NCI-H524 (cell line): ENCODE measurements around the gene NAPA.
"Not testable (repeated sequence)": the region's sequence is repeated elsewhere in the genome, so short reads cannot be mapped to it uniquely, and the experiment has no call there.

ENCODE experiments used
- DNase-seq, 2 experiments: peaks; one replicate each; lab custom pipeline; 2025; lab: John Stamatoyannopoulos, UW

The NAPA gene

GRCh38 chr19:47486220-47486619 is 28.6 kb downstream of the NAPA start:
- DNase-seq = not testable (repeated sequence)

DNA sequence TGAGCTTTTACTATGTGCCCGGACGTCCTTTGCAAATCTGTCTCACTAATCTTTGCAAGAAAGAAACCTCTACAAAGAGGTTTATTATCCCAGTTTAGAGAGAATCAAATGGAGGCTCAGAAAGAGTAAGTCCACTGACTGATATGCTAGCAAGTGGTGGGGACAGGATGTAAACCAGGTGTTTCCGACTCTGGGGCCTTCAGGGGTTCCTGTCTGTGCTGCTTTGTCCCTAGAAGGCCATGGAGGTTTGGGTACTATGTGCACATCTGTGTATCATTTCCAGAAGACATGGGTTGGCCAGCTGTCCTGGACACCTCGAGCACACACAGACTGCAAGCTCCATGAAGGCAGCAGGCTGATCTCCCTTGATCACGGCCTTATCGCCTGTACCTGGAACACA is 29.7 kb downstream of the NAPA start:
- no peak for DNase-seq

DNA sequence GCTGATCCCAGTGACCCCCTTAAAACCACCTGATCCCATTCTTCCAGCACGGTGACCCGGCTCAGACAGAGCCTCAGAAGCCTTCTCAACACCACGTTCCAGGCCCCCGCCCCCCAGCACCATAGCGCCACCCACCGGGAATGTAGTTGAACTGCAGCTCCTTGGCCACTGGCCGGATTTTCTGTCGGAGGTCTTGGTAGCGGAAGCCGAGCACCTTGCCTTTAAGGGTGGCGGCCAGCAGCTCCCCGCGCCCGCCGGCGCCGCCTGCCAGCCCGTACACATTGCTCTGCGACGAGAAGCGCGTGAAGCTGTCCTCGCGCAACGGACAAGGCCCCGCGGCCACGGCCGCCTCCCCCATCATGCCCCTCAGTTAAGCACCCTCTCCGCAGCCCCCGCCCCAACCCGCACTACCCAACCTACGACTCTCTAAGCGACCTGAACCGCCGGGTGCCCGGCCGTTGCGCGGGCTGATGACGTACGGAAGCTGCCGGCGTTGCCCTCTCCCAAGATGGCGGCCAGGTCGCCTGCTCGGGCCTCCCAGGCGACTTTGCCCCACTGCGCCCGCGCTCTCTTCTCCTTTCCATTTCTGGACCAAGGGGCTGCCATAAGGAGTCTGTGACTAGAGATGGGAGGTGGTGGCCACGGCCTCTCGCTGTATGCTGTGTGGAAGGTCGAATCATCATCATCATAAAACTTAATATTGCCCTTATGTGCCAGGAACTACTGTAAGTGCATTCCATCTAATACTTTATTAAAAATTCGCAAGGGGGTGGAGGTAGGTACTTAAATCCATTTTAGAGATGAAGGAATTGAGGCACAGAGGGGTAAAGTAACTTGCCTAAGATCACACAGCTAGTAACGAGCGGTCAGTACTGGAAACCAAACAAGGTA is 30.8 kb downstream of the NAPA start, which contains the start of gene KPTN:
Gene KPTN, minus strand, starts transcription at position 420 of the 891 bp plus-strand sequence. Its CDS starts 59 bp downstream, at position 361.
- DNase-seq = peak; percentile 87 to 92

- no peak for DNase-seq
These were observed 31.7 kb downstream of the NAPA start for GRCh38 chr19:47483200-47483599.

DNA sequence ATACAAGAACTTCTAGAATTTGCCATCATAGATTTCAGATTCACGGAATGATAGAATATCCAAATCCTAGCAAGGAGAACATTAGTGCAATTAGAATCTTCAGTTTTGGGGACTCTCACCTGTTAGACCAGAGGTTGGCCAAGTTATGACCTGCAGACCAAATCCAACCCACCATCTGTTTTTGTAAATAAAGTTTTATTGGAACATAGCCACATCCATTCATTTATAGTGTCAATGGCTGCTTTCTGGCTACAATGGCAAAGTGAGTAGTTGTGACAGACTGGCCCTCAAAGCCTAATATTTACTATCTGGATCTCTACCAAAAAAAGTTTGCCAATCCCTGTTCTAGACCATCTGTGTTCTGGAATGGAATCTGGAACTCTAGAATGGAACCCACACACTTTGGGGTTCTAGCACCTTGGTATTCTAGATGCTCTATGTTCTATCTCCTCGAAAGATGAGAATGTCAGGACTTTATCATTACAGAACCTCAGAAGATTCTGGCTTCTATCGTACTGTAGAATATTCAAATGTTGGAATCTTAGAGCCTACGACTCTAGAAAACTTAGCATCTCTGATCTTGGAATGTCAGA is 33.3 kb downstream of the NAPA start:
- no peak for DNase-seq

DNA sequence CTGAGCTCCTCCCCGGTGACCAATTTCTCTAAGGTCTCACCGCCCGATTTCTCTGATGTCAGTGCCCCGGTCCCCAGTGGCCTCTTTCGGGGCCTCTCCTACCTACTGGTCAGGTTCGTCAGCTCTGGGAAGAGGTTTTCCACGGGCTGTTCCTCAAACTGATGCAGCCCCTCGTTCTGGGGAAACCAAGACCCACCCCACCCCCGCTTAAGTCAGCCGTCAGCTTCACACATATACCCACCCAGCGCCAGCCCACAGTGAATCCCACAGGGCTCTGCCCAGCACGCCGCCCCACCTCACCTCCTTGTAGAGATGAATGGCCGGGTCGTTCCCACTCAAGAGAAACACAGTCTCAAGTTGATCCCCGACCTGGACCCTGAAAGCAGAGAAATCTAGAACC is 34.2 kb downstream of the NAPA start:
- DNase-seq = no peak

DNA sequence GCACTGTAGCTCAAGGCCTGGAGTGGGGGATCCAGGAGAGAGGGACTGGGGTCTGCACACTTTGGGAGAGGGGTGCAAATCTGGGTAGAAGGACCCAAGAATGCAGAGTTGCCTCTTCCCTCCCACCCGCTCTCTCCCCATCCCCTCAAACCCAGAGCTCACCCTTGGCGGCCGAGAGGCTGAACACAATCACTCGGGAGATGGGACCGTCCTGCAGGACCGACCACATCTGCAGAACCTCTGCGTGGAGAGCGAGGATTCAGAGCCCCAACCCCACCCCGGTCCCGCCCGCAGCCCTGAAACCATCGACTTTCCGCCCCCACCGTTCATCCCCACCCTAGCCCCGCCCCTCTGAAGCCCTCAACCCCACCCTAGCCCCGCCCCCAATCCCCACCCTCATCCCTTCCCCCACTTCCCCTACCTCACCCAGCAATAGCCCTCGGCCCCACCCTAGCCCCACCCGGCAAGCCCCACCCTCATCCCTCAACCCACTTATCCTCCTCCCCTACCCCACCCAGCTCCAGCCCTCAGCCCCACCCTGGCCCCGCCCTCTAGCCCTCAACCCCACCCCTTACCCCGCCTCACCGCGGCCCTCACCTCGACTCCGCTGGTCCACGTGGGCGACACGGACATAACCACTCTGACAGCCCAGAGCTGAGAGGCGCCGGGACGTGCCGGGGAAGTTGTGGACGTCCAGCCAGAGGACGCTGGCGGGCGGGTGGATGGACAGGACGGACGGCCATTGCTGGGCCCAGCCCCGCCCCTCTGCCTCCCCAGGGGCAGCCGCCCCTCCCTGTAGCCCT is 35.0 kb downstream of the NAPA start:
- DNase-seq = no peak

- DNase-seq = no peak
These were observed 38.4 kb downstream of the NAPA start for GRCh38 chr19:47476438-47476972.

GRCh38 chr19:47475465-47475864 is 39.4 kb downstream of the NAPA start:
- no peak for DNase-seq

DNA sequence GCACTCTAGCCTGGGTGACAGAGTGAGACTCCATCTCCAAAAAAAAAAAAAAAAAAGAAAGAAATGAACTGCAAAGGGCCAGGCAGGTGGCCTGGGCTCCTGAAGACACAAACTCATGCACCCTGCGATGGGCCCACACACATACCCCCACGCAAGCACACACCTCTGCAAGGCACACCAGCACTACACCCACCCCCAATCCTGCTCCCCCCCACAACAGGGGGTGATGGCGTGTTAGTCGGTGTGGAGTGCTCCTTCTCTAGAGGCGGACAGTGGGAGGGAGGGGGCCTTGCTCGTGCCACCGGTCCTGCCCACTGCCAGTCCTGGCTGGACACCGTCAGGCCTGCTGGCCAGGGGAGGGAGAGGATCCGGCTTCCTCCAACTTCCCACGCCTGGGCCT is 41.5 kb downstream of the NAPA start:
- no peak for DNase-seq

- peak; percentile 74 to 77 for DNase-seq
These were observed 43.0 kb downstream of the NAPA start, which contains the start of gene SLC8A2 for GRCh38 chr19:47471733-47472457. Gene SLC8A2 (minus strand): TSS chr19:47471893. CDS start chr19:47466403, 5,490 bp downstream.

DNA sequence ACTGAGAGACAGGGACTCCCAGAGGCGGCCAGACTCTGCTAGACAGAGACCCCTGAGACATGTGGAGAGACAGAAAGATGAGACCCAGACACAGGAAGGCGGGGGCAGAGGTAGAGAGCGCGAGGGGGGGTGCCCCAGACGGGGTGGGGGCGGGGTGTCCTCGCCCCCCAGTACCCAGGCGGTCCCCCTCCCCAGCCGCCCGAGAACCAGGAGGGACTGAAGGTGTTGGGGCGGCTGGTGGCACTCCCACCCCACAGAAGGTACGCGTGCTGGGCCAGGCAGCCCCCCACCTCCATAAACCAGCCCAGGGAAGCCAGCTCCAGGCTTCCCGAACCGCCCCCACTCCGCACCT is 43.5 kb downstream of the NAPA start:
- no peak for DNase-seq

GRCh38 chr19:47470447-47471195 is 44.2 kb downstream of the NAPA start:
- DNase-seq = no peak

DNA sequence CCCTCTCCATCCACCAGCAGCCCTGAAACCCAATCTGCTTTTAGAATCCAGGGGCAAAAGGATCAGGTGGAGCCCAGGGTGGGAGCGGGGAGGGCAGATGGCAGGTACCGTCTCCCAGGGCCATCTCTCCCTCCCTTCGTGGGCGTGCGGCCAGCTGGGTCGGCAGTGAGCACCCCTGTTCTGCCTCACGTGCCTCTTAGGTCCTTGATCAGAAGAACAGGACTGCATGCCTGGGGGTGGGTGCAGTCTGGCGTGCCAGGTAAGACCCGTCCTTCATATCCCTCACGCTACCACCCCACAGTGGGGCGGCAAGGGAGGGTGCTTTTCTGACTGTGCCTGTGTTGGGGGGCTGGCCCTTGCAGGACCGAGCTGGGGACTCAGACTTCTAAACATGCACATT is 45.1 kb downstream of the NAPA start:
- peak; percentile 46 to 79 for DNase-seq

DNA sequence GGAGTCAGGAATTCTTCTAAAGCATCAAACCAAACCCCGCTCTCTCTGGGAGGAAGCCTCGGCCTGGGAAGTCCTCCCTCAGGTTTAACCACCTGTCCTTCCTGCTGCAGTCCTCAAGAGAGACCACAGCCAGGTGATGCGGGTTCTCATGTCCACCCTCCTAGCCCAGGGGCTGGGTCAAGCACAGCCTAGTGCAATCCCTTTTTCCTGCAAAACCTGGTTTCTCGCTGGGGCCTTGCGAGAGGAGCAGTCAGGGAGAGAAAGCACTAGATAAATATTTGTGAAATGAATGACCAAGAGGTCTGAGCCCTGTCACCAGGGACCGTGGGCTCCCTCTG is 45.5 kb downstream of the NAPA start:
- DNase-seq = no peak

- no peak for DNase-seq
These were observed 46.9 kb downstream of the NAPA start for GRCh38 chr19:47467914-47468313.

DNA sequence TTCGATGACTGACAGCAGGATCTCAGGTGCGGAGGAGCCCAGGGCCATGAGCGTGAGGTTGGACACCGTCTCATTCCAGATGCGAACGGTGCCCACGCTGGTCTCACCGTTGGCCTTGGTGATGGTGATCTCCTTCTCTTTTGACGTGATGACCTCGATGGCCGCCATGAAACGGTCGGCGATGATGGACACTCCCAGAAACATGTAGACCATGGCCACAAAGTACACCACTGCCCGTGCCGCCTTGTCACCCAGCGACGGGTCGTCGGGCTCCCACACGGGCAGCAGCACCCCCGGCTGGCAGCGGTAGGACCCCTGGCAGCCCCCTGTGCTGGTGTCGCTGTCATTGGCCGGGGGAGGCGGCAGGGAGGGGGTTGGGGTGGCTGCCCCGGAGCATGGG is 48.9 kb downstream of the NAPA start:
- no peak for DNase-seq

DNA sequence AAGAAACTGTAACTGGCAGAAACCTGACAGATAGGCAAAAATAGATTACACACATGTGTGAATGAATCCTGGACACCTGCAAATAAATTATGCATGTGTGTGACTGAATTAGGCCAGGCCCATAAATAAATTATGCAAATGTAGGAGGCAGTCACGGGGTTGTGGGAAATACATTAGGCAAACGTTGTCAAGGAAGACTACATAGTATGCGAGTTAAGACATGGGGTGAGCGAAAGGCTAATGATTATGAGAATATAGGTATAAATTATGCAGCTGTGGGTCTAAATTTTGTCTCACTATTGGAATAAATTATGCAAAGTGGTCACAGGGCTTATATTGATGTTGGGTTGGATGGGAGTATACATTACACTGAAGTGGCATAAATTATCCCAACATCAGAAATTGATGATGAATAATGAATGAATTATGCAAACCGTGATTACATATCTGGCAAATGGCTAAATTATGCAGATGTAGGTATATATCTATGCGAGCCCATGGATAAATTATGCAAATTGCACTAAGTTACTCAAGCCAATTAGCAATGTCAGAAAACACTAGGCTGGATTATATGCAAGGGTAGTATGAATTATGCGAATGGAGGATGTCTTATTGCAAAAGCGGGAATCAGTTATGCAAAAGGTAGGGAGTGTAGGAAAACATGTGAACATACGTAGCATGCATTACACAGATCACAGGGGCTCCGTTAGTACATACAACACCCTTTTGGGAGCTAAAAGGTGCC is 50.0 kb downstream of the NAPA start:
- DNase-seq = no peak

GRCh38 chr19:47461876-47462275 is 53.0 kb downstream of the NAPA start:
- DNase-seq = no peak

DNA sequence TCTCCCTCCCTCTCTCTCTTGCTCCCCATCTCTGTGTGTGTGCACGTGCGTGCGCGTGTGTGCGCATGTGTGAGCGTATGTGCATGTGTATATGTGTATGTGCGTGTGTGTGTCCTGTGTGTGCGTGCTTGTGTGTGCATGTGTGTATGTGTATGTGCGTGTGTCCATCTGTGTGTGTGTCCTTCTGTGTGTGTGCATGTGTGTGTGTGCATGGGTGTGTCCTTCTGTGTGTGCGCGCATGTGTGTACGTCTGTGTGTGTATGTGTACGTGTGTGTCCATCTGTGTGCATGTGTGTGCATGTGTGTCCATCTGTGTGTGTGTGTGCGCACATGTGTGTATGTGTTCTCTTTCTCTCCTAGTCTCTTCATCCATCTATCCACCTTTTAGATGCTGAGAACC is 55.4 kb downstream of the NAPA start:
- DNase-seq = no peak
